A673 (cell line): Measurements from ENCODE around the gene PTPA.

Source experiments
- CTCF ChIP-seq: fragments of 300-800, 200-600 bp; sonication (generic); conservative IDR thresholded peaks from 2 replicates; pipeline ENCODE4 v1.5.1; 2017; ENCODE audit warnings: low read depth, mild to moderate bottlenecking, antibody characterized with exemption, low read length, moderate library complexity, mixed read lengths
- EZH2 ChIP-seq: fragments of 200-600 bp; sonication (generic); IDR thresholded peaks from 2 replicates; pipeline ENCODE4 v1.6.1; 2017; ENCODE audit warnings: borderline replicate concordance, low read depth, mild to moderate bottlenecking, mixed read lengths, antibody characterized with exemption, low read length; ENCODE audit not compliant: poor library complexity, severe bottlenecking

- TF ChIP-seq CTCF = no peak
- no peak for TF ChIP-seq EZH2
Observed at GRCh38 chr9:129170229-129170628, 59.0 kb downstream of the PTPA start.
